ENCODE measurements around the gene ZNF473. TPM values are rescaled to one million over a fixed set of nuclear protein-coding genes. Genes with fewer than 3 reads are reported as not detected.

The ZNF473 gene
- total and polyA plus RNA-seq, 2 of the 13 experiments (the other 11 are each of a cell fraction or from before 2014, with no cell fraction given), result 5.8 to 11.9 TPM

DNA sequence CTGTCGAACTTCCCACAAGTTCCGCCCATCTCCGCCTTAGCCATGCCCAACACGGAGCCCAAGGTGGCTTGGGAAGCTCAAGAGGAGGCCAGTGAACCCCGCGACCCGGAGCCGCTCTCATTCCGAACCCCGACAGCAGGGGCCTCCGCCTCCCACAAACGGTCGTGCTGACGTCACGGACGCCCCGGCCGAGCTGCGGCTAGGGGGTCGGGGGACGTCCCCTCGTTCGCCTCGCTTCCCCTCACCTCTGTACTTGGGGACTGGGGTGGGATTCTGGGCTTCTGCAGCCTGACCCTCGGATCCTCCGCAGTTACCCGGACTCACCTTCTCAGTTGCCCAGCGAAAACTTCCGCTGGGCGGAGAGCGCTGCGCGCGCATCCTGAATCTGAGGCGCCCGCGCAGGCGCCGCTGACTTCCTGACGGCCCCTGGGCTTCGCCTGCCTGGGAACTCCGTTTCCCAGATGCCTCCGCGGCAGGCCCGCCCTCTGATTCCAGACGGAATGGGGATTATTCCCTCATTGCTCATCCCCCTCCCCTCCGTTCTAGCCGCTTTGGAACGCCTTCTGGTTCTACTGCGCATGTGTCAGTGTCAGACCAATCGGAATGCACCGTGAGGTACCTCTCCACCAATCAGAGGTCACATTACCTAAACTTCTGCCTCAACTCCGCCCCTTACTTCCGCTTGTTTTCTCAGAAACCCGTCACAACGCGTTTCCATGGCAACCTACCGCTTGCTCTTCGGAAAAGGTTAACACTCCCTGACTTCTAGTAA lies 597 bp upstream of the ZNF473 start, which contains the start of gene VRK3 (continued):
- TF ChIP-seq GABPA (IDR thresholded peaks at IDR 0.05; ENCODE audit: low read depth, low read length), result peak; percentile 38
- no peak for TF ChIP-seq GABPA (CRISPR knock-in tag; IDR thresholded peaks at IDR 0.05; ENCODE audit: low read depth)
- TF ChIP-seq, protein P1, sequence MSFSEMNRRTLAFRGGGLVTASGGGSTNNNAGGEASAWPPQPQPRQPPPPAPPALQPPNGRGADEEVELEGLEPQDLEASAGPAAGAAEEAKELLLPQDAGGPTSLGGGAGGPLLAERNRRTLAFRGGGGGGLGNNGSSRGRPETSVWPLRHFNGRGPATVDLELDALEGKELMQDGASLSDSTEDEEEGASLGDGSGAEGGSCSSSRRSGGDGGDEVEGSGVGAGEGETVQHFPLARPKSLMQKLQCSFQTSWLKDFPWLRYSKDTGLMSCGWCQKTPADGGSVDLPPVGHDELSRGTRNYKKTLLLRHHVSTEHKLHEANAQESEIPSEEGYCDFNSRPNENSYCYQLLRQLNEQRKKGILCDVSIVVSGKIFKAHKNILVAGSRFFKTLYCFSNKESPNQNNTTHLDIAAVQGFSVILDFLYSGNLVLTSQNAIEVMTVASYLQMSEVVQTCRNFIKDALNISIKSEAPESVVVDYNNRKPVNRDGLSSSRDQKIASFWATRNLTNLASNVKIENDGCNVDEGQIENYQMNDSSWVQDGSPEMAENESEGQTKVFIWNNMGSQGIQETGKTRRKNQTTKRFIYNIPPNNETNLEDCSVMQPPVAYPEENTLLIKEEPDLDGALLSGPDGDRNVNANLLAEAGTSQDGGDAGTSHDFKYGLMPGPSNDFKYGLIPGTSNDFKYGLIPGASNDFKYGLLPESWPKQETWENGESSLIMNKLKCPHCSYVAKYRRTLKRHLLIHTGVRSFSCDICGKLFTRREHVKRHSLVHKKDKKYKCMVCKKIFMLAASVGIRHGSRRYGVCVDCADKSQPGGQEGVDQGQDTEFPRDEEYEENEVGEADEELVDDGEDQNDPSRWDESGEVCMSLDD (CRISPR knock-in tag; IDR thresholded peaks at IDR 0.05; ENCODE audit: borderline replicate concordance), result peak; percentile 92
- TF ChIP-seq RBM22 (optimal IDR thresholded peaks at IDR 0.05; ENCODE audit: low read length), result peak; percentile 28
- no peak for TF ChIP-seq NR2F1 (CRISPR knock-in tag; IDR thresholded peaks at IDR 0.05)
- TF ChIP-seq MEIS2 (CRISPR knock-in tag; IDR thresholded peaks at IDR 0.05), result peak; percentile 73; the same call in 1 of the 2 replicates
- 0 out of 2 replicates have a peak, but pooled peaks have one; percentile 20 for TF ChIP-seq TMF1 (CRISPR knock-in tag; IDR thresholded peaks at IDR 0.05; ENCODE audit: low read depth)
- TF ChIP-seq, protein P2, sequence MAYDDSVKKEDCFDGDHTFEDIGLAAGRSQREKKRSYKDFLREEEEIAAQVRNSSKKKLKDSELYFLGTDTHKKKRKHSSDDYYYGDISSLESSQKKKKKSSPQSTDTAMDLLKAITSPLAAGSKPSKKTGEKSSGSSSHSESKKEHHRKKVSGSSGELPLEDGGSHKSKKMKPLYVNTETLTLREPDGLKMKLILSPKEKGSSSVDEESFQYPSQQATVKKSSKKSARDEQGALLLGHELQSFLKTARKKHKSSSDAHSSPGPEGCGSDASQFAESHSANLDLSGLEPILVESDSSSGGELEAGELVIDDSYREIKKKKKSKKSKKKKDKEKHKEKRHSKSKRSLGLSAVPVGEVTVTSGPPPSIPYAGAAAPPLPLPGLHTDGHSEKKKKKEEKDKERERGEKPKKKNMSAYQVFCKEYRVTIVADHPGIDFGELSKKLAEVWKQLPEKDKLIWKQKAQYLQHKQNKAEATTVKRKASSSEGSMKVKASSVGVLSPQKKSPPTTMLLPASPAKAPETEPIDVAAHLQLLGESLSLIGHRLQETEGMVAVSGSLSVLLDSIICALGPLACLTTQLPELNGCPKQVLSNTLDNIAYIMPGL (CRISPR knock-in tag; IDR thresholded peaks at IDR 0.05; ENCODE audit: borderline replicate concordance in 1 of 2, low read depth in 1 of 2), result 0 out of 4 replicates have a peak, but pooled peaks of 1 of the 2 experiments have one; percentile 36
- no peak for TF ChIP-seq ZNF10 (CRISPR knock-in tag; IDR thresholded peaks at IDR 0.05; ENCODE audit: borderline replicate concordance, low read depth)
- TF ChIP-seq REPIN1 (CRISPR knock-in tag; IDR thresholded peaks at IDR 0.05; ENCODE audit: borderline replicate concordance, low read depth), result no peak
- no peak; the same call in 1 of the 2 replicates for TF ChIP-seq ZNF225 (CRISPR knock-in tag; IDR thresholded peaks at IDR 0.05)
- TF ChIP-seq TEAD3 (CRISPR knock-in tag; optimal IDR thresholded peaks at IDR 0.05; ENCODE audit: borderline replicate concordance), result peak; percentile 12
- TF ChIP-seq SP140L (CRISPR knock-in tag; IDR thresholded peaks at IDR 0.05; ENCODE audit: borderline replicate concordance), result no peak
- TF ChIP-seq, protein P3, sequence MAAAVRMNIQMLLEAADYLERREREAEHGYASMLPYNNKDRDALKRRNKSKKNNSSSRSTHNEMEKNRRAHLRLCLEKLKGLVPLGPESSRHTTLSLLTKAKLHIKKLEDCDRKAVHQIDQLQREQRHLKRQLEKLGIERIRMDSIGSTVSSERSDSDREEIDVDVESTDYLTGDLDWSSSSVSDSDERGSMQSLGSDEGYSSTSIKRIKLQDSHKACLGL (CRISPR knock-in tag; IDR thresholded peaks at IDR 0.05), result peak; percentile 62; the same call in 1 of the 2 replicates
- peak; percentile 68 for TF ChIP-seq TAF1 (CRISPR knock-in tag; IDR thresholded peaks at IDR 0.05)
- peak; percentile 38 for TF ChIP-seq ASH2L (IDR thresholded peaks at IDR 0.05; ENCODE audit: insufficient read length, low read depth, low read length)
- peak; percentile 42; the same call in 1 of the 2 replicates for TF ChIP-seq YEATS2 (CRISPR knock-in tag; IDR thresholded peaks at IDR 0.05; ENCODE audit: borderline replicate concordance)
- TF ChIP-seq RFX3 (CRISPR knock-in tag; IDR thresholded peaks at IDR 0.05), result peak; percentile 97
- peak; percentile 55; the same call in 1 of the 2 replicates for TF ChIP-seq SP5 (CRISPR knock-in tag; IDR thresholded peaks at IDR 0.05; ENCODE audit: borderline replicate concordance, low read depth)
- no peak for TF ChIP-seq MXI1 (IDR thresholded peaks at IDR 0.05; ENCODE audit: borderline replicate concordance, low read depth, low read length)
- TF ChIP-seq KAT8 (CRISPR knock-in tag; IDR thresholded peaks at IDR 0.05), result peak; percentile 38; the same call in 1 of the 2 replicates
- TF ChIP-seq, protein P4, sequence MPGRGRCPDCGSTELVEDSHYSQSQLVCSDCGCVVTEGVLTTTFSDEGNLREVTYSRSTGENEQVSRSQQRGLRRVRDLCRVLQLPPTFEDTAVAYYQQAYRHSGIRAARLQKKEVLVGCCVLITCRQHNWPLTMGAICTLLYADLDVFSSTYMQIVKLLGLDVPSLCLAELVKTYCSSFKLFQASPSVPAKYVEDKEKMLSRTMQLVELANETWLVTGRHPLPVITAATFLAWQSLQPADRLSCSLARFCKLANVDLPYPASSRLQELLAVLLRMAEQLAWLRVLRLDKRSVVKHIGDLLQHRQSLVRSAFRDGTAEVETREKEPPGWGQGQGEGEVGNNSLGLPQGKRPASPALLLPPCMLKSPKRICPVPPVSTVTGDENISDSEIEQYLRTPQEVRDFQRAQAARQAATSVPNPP (CRISPR knock-in tag; IDR thresholded peaks at IDR 0.05), result no peak
- TF ChIP-seq MIER2 (CRISPR knock-in tag; IDR thresholded peaks at IDR 0.05), result no peak
- TF ChIP-seq ZSCAN20 (CRISPR knock-in tag; IDR thresholded peaks at IDR 0.05; ENCODE audit: borderline replicate concordance), result 0 out of 2 replicates have a peak, but pooled peaks have one; percentile 32
